Prostate gland (tissue), 2 donors: ENCODE results near the gene IRF6.

ENCODE experiments used
- CTCF ChIP-seq, 4 experiments: fragments of 200-600 bp in 2 of 4; fragments of 450-650 bp in 2 of 4; sonication (generic) in 2 of 4; IDR thresholded peaks; 1 replicate in 3 of 4; 2 replicates in 1 of 4; pipeline ENCODE4 v1.5.1; 2016 to 2019; ENCODE audit warnings: antibody characterized with exemption in 4 of 4, mild to moderate bottlenecking in 2 of 4, moderate library complexity in 2 of 4
- POLR2A ChIP-seq: fragments of 450-650 bp; IDR thresholded peaks from one replicate; pipeline ENCODE4 v1.6.1; 2016; ENCODE audit warnings: antibody characterized with exemption, mild to moderate bottlenecking
- POLR2AphosphoS5 ChIP-seq: sonication (generic); formaldehyde crosslinking; IDR thresholded peaks from one replicate; pipeline ENCODE4 v1.6.1; 2017; ENCODE audit warnings: antibody characterized with exemption

GRCh38 chr1:209755256-209755655 is 50.7 kb downstream of the IRF6 start:
- TF ChIP-seq POLR2AphosphoS5 (no peak), CTCF (IDR thresholded peaks at IDR 0.05) (no peak), POLR2A (no peak)
